SIG-M5 treated with dmso at 0.1 percent for 504 hours (cell line): Measurements from ENCODE around the gene TMEM8B.
"Not testable (repeated sequence)": the region's sequence is repeated elsewhere in the genome, so short reads cannot be mapped to it uniquely, and the experiment has no call there.

Source experiments
- DNase-seq: peaks from one replicate; lab custom pipeline; 2025; ENCODE audit not compliant: unreplicated experiment; lab: John Stamatoyannopoulos, UW

The TMEM8B gene

GRCh38 chr9:35862328-35862727, 33.3 kb downstream of the TMEM8B start:
- DNase-seq = no peak

GRCh38 chr9:35863583-35863982, 34.6 kb downstream of the TMEM8B start:
- DNase-seq = no peak

GRCh38 chr9:35864695-35865255, 35.7 kb downstream of the TMEM8B start:
- DNase-seq = no peak

DNA sequence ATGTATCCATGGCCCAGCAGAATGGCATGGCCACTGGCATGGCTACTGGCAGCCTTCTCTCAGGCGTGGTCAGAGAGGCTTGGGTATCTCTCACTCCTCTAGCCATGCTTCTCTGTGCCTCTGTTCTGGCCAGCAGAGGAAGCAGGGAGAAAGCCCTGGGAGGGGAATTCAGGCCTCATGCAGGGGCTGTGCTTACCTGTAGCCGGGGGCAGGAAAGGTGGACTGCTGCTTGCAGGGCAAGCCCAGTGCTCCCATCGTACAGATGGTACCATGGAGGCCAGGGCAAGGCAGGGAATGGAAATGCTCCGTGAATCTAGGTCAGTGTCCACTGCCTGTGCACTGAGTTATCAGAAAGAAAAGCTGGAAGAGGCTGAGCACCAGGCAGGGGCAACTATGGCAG, 38.5 kb downstream of the TMEM8B start:
- no peak for DNase-seq

DNA sequence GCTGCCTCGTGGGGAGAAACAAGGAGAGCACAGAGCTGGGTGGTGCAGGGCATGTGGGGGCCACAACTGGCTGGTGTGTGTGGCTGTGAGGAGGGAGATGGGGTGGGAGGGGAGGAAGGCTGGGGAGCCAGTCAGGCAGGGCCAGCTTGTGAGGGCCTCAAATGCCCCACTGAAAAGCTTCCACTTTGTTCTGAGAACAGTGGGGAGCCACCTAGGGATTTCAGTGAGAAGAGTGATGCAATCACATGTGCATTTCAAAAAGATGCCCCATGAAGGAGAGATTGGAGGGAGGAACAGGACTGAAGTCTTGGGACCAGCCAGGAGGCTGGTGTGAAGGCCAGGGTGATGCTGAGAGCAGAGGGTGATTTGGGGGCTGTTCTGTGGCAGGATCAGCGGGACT, 39.9 kb downstream of the TMEM8B start:
- peak; percentile 5 for DNase-seq

GRCh38 chr9:35869621-35870216, 40.7 kb downstream of the TMEM8B start:
- no peak for DNase-seq

GRCh38 chr9:35870351-35870923, 41.4 kb downstream of the TMEM8B start, which contains the start of gene OR13J1:
TSS of gene OR13J1 (minus strand) at chr9:35870401. CDS start at chr9:35870401, 0 bp downstream.
- DNase-seq = no peak

- DNase-seq = no peak
These were observed 42.5 kb downstream of the TMEM8B start for GRCh38 chr9:35871545-35871944.

DNA sequence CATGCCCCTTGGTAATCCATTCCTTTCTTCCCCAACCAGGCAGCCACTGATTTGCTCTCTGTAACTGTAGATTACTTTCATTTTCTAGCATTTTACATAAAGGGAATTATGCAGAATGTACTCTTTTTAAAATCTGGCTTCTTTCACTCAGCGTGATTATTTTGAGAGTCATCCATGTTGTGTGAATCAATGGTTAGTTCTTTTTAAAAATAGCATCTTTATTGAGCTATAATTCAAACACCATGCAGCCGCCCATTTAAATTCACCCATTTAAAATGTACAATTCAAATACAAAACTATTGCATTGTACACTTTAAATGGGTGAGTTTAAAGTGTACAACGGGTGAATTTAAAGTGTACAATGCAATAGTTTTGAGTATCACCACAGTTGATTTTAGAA, 43.5 kb downstream of the TMEM8B start:
- DNase-seq = no peak

- DNase-seq = peak; percentile 27
These were observed 53.3 kb downstream of the TMEM8B start for GRCh38 chr9:35882263-35882848.

DNA sequence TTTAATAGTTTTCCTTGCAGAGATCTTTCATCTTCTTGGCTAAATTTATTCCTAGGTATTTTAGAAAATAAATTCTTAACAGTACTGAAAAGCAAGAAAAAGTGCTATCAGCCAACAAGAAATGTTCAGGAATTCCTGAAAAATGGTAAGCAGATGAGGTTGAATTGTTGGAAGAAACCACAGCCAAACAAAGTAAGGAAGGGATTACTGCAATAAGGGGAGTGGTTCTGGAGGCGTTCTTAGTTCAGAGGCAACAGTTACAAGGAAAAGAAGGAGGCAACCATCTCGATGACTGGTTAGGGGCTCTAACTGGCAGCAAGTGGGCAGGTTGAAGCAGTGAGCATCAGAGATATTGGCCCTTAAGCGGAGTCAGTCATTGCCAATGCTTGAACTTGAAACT, 54.0 kb downstream of the TMEM8B start:
- no peak for DNase-seq

DNA sequence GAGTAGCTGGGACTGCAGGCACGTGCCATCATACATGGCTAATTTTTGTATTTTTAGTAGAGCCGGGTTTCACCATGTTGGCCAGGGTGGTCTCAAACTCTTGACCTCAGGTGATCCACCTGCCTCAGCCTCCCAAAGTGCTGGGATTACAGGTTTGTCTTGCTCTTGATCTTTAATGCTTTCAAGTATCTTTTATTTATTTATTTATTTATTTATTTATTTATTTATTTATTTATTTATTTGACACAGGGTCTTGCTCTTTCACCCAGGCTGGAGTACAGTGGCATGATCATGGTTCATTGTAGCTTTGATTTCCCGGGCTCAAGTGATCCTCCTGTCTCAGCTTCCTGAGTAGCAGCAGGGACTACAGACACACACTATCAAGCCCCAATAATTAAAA, 55.9 kb downstream of the TMEM8B start:
- DNase-seq = not testable (repeated sequence)

GRCh38 chr9:35891646-35892045, 62.6 kb downstream of the TMEM8B start:
- DNase-seq = peak; percentile 63

- DNase-seq = no peak
These were observed 63.0 kb downstream of the TMEM8B start for GRCh38 chr9:35892051-35892450.

DNA sequence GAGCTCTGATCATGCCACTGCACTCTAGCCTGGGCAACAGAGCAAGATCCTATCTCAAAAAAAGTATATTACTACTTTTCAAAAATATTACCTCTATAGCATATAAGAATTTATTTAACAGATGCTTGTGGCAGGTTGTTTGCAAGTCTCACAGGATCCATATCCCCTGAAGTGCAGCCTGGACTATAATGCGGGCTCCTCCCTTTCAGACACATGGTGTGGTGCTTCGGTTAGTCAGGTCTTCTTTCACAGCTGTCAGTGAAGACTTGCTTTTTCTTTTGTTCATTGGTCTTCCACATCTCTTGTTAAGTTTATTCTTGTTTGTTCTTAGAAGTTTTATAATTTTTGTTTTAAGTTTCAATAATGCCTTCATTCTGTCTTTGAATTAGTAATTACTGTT, 67.5 kb downstream of the TMEM8B start:
- DNase-seq = no peak

- not testable (repeated sequence) for DNase-seq
These were observed 68.5 kb downstream of the TMEM8B start for GRCh38 chr9:35897376-35898099.

DNA sequence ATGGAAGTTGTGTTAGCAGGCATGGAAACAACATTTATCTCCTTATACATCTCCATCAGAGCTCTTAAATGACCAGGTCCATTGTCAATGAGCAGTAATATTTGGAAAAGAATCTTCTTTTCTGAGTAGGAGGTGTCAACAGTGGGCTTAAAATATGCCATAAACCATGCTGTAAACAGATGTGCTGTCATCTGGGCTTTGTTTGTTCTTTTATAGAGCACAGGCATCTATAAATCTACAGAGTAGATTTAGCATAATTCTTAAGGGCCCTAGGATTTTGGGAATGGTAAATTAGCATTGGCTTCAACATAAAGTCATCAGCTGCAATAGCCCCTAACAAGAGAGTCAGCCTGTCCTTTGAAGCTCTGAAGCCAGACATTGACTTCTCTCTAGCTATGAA, 69.3 kb downstream of the TMEM8B start:
- DNase-seq = no peak

DNA sequence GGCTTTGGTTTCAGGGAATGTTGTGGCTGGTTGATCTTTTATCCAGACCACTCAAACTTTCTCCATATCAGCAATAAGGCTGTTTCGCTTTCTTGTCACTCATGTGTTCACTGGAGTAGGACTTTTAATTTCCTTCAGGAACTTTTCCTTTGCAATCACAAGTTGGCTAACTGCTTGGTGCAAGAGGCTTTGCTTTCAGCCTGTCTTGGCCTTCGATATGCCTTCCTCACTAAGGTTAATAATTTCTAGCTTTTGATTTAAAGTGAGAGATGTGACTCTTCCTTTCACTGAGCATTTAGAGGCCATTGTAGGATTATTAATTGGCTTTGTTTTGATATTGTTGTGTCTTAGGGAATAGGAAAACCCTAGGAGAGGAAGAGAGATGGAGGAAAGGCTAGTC, 70.0 kb downstream of the TMEM8B start:
- DNase-seq = no peak

- DNase-seq = peak; percentile 54
These were observed 74.0 kb downstream of the TMEM8B start for GRCh38 chr9:35903049-35903448.

DNA sequence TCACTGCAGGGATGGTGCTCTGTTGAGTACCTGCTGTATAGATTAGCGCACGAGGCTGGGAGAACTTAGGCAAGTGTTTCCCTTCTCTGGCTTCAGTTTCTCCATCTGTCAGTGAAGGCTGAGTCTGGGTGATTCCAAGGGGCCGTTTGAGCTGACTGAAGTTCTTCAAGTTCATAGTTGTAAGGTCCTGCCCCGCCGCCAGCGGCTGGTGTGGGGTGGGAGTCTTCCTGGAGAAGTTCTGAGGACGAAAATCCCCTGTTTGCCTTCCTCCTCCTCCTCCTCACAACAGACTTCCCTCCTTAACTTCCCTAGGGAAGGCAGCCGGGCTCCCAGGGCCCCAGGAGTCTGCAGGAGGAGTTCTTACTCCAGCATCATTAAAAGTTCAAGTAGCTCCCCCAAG, 75.3 kb downstream of the TMEM8B start:
- no peak for DNase-seq

- DNase-seq = no peak
These were observed 76.2 kb downstream of the TMEM8B start for GRCh38 chr9:35905051-35905781.
